ENCODE data around the gene PRKCA.

The PRKCA gene

DNA sequence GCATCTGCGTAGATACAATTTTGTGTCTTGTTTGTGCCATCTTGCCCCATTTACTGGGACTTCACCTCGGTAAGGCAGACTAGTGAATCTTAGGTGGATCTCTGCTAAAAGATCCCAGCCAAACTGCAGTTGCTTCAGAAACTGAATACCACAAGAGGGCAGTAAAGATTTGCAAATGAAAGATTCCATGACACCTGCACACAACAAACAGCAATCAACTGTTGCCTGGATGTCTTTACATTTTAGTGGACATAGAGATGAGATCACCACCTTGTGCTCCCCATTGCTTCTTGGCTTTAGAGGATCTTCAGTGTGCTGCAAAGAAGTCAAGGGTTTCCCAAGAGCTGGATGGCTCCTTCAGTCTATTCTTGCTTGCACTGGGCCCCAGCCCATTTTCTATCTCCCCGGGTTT lies 413.3 kb downstream of the PRKCA start:
- TF ChIP-seq, protein P1, sequence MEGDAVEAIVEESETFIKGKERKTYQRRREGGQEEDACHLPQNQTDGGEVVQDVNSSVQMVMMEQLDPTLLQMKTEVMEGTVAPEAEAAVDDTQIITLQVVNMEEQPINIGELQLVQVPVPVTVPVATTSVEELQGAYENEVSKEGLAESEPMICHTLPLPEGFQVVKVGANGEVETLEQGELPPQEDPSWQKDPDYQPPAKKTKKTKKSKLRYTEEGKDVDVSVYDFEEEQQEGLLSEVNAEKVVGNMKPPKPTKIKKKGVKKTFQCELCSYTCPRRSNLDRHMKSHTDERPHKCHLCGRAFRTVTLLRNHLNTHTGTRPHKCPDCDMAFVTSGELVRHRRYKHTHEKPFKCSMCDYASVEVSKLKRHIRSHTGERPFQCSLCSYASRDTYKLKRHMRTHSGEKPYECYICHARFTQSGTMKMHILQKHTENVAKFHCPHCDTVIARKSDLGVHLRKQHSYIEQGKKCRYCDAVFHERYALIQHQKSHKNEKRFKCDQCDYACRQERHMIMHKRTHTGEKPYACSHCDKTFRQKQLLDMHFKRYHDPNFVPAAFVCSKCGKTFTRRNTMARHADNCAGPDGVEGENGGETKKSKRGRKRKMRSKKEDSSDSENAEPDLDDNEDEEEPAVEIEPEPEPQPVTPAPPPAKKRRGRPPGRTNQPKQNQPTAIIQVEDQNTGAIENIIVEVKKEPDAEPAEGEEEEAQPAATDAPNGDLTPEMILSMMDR (conservative IDR thresholded peaks at IDR 0.05; ENCODE audit: low read length), result peak; percentile 84
- TF ChIP-seq EZH2phosphoT487 (IDR thresholded peaks at IDR 0.05; ENCODE audit: borderline replicate concordance), result no peak
- Histone ChIP-seq H3K9me2 (replicated peaks; ENCODE audit: low read depth, low read length) (no peaks in the 10 kb centered on the region), H3K9me3 (ENCODE audit: insufficient read depth, low read depth, low read length) (no peaks in the 10 kb centered on the region), H3K27me3 (ENCODE audit: insufficient read depth, low read length, poor library complexity, severe bottlenecking) (no peaks in the 10 kb centered on the region), H3K9ac (ENCODE audit: low read depth, low read length, poor library complexity, severe bottlenecking) (no peak overlapping the region), H3K4me3 (ENCODE audit: low read length, poor library complexity, severe bottlenecking) (no peak overlapping the region), H3K36me3 (ENCODE audit: insufficient read depth, low read length) (no peaks in the 10 kb centered on the region), H3F3A (ENCODE audit: low read depth) (no peaks in the 10 kb centered on the region), H2AFZ (ENCODE audit: low read length) (no peak overlapping the region), H3K4me1 (ENCODE audit: insufficient read depth, low read length, poor library complexity, severe bottlenecking) (peaks cover 17% of the 10 kb centered on the region), H3K4me2 (ENCODE audit: low read depth, low read length, poor library complexity, severe bottlenecking) (no peak overlapping the region), H3K79me2 (ENCODE audit: insufficient read depth, low read length) (no peaks in the 10 kb centered on the region), H4K20me1 (ENCODE audit: insufficient read depth, low read length, poor library complexity, severe bottlenecking) (no peaks in the 10 kb centered on the region)

DNA sequence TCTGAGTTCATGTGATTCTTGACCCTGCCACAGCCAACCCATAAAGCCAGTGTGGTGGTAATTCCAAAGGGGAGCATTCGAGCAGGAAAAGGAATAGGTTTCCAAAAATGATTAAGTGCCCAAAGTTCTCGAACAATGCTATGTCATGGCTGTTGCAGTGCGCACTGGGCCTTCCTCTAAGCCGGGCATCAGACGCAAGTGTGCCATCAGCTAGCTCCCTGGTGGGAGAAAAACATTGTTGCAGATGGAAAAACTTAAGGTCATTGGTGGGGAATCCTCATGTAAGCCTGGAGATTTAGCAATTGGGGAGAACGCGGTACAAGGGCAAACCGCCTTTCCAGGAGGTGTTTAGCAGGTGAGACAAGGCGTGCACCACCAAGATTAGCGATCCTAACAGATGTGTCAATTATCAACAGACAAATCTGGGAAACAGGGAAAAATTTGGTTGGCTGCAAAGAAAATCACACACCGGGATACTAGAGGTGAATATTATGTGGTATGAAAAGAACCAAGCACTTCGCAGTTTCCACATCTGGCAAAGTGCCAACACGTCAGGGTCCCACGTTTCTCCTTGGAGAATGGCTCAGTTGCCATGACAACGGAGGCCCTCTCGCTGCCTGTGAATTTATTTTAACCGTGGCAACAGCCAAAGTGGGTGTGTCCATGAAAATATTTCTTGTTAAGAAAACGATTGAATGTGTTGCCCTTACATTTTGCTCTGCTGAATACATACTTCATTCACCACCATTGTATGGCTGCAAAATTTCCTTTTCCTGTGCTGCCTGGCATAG lies 414.0 kb downstream of the PRKCA start:
- Histone ChIP-seq H3K4me3 (ENCODE audit: low read length, poor library complexity, severe bottlenecking) (no peak overlapping the region), H4K20me1 (ENCODE audit: insufficient read depth, low read length, poor library complexity, severe bottlenecking) (no peaks in the 10 kb centered on the region), H3K4me1 (ENCODE audit: insufficient read depth, low read length, poor library complexity, severe bottlenecking) (peaks cover 17% of the 10 kb centered on the region), H2AFZ (ENCODE audit: low read length) (no peak overlapping the region), H3K9me2 (replicated peaks; ENCODE audit: low read depth, low read length) (no peaks in the 10 kb centered on the region), H3K79me2 (ENCODE audit: insufficient read depth, low read length) (no peaks in the 10 kb centered on the region), H3K9ac (ENCODE audit: low read depth, low read length, poor library complexity, severe bottlenecking) (no peak overlapping the region), H3K9me3 (ENCODE audit: insufficient read depth, low read depth, low read length) (no peaks in the 10 kb centered on the region), H3K36me3 (ENCODE audit: insufficient read depth, low read length) (no peaks in the 10 kb centered on the region), H3K4me2 (ENCODE audit: low read depth, low read length, poor library complexity, severe bottlenecking) (no peak overlapping the region), H3K27me3 (ENCODE audit: insufficient read depth, low read length, poor library complexity, severe bottlenecking) (no peaks in the 10 kb centered on the region), H3F3A (ENCODE audit: low read depth) (no peaks in the 10 kb centered on the region)
- TF ChIP-seq, protein P1 (conservative IDR thresholded peaks at IDR 0.05; ENCODE audit: low read length), result no peak
- no peak for TF ChIP-seq EZH2phosphoT487 (IDR thresholded peaks at IDR 0.05; ENCODE audit: borderline replicate concordance)

DNA sequence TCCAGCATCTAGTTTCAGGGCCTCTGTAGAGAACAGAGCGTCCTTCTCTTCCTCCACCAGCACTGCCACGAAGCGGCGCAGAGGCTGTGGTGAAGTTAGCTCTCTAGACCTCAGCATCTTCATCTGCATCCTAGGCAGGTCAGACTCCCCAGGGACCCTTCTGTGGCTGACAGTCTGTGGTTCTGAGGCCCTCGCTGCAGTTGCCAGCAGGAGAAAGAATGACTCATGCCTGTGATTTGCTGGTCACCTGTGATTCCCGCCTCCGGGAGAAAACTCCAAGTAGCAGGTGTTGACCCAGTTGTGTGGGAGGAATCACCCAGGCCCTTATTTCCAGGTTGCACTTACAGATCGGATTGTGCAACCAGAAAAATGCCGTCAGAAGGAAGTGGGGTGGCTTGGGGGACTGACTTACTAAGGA lies 415.2 kb downstream of the PRKCA start:
- H3K9me3 ChIP-seq (ENCODE audit: insufficient read depth, low read depth, low read length), result no peaks in the 10 kb centered on the region
- no peaks in the 10 kb centered on the region for H3K79me2 ChIP-seq (ENCODE audit: insufficient read depth, low read length)
- H3K4me2 ChIP-seq (ENCODE audit: low read depth, low read length, poor library complexity, severe bottlenecking), result no peak overlapping the region
- H3K4me3 ChIP-seq (ENCODE audit: low read length, poor library complexity, severe bottlenecking), result no peak overlapping the region
- H3K9ac ChIP-seq (ENCODE audit: low read depth, low read length, poor library complexity, severe bottlenecking), result no peak overlapping the region
- H4K20me1 ChIP-seq (ENCODE audit: insufficient read depth, low read length, poor library complexity, severe bottlenecking), result no peaks in the 10 kb centered on the region
- no peaks in the 10 kb centered on the region for H3F3A ChIP-seq (ENCODE audit: low read depth)
- peaks cover 10% of the 10 kb centered on the region for H3K4me1 ChIP-seq (ENCODE audit: insufficient read depth, low read length, poor library complexity, severe bottlenecking)
- H3K27me3 ChIP-seq (ENCODE audit: insufficient read depth, low read length, poor library complexity, severe bottlenecking), result no peaks in the 10 kb centered on the region
- H2AFZ ChIP-seq (ENCODE audit: low read length), result no peak overlapping the region
- no peaks in the 10 kb centered on the region for H3K9me2 ChIP-seq (replicated peaks; ENCODE audit: low read depth, low read length)
- H3K36me3 ChIP-seq (ENCODE audit: insufficient read depth, low read length), result no peaks in the 10 kb centered on the region
- TF ChIP-seq EZH2phosphoT487 (IDR thresholded peaks at IDR 0.05; ENCODE audit: borderline replicate concordance), result no peak
- TF ChIP-seq, protein P1 (conservative IDR thresholded peaks at IDR 0.05; ENCODE audit: low read length), result no peak
